Measurements from ENCODE around the gene NDST3.
"Not testable (repeated sequence)": the region's sequence is repeated elsewhere in the genome, so short reads cannot be mapped to it uniquely, and the experiment has no call there.

DNA sequence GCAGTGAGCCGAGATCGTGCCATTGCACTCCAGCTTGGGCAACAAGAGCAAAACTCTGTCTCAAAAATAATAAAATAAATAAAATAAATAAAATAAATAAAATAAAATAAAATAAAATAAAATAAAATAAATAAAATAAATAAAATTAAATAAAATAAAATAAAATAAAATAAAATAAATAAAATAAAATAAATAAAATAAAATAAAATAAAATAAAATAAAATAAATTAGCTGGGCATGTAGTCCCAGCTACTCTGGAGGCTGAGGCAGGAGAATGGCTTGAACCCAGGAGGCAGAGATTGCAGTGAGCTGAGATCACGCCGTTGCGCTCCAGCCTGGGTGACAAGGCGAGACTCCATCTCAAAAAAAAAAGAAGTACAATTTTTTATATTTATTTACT is 265.3 kb downstream of the NDST3 start:
- TF ChIP-seq, protein P1, sequence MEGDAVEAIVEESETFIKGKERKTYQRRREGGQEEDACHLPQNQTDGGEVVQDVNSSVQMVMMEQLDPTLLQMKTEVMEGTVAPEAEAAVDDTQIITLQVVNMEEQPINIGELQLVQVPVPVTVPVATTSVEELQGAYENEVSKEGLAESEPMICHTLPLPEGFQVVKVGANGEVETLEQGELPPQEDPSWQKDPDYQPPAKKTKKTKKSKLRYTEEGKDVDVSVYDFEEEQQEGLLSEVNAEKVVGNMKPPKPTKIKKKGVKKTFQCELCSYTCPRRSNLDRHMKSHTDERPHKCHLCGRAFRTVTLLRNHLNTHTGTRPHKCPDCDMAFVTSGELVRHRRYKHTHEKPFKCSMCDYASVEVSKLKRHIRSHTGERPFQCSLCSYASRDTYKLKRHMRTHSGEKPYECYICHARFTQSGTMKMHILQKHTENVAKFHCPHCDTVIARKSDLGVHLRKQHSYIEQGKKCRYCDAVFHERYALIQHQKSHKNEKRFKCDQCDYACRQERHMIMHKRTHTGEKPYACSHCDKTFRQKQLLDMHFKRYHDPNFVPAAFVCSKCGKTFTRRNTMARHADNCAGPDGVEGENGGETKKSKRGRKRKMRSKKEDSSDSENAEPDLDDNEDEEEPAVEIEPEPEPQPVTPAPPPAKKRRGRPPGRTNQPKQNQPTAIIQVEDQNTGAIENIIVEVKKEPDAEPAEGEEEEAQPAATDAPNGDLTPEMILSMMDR (IDR thresholded peaks at IDR 0.05) = not testable (repeated sequence)
- TF ChIP-seq SIN3A (IDR thresholded peaks at IDR 0.05; ENCODE audit: borderline replicate concordance, insufficient read depth, low read depth, low read length); POLR2AphosphoS5 (IDR thresholded peaks at IDR 0.05; ENCODE audit: low read depth, low read length); REST (IDR thresholded peaks at IDR 0.05; ENCODE audit: insufficient read depth in 1 of 2, low read depth in 2 of 2, low read length in 1 of 2): not testable (repeated sequence)

All from Panc1 (cell line).